Caki2 (cell line): ENCODE results near the gene SPAG9. TPM values are rescaled to one million over a fixed set of nuclear protein-coding genes. Genes with fewer than 3 reads are reported as not detected.

ENCODE experiments used
- DNase-seq: peaks from one replicate; pipeline ENCODE4 v3.0.0-alpha.2; 2015; ENCODE audit warnings: low read depth
- in situ Hi-C: cut with HindIII; loops from 2 replicates; pipeline ENCODE4 v1.10.0; 2016; ENCODE audit warnings: low sequenced_read_pairs, low pct_unique_long_range_greater_than_20kb, mixed read lengths
- total RNA-seq: library from RNA; depleted of rRNA; stranded (reverse); fragments of >200 nt; shearing (Covaris generic); gene quantifications from 2 replicates; pipeline ENCODE4 v1.2.3, GENCODE V29; 2014; ENCODE audit warnings: low replicate concordance

Gene SPAG9
- total RNA-seq, 1 experiment from 2014 or later, result 97.9 TPM

DNA sequence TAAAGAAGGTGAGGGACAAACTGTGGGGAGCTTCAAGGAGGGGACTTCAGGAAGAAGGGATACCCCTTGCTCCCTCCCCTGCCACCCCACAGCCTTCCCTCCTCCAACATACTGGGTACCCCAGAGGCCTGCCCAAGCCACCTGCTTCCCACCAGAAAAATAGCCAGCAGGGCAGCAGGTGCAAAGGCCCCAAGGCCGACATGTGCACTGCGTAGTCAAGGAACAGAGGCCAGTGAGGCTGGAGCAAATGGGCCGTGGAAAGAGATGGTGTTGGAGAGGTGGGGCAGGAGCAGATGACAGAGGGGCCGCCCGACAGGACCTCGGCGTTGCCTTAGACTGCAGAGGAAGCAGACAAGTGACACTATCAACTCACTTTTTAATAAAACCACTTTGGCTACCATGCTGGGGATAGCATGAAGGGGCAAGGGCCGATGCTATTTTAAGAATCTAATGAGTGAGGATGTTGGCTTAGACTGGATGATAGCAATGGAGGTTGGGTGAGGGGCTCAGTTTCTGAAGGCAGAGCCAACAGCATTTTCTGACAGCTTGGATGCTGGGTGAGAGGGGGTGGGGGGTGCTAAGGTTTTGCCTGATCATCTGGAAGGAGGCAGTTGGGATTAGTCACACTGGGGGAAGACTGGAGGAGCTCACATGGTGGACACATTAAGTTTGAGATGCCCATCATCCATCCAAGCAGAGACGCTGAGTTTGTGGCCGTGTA, 181.7 kb downstream of the SPAG9 start:
- in situ Hi-C loops, result no loop called here
- no peak for DNase-seq

DNA sequence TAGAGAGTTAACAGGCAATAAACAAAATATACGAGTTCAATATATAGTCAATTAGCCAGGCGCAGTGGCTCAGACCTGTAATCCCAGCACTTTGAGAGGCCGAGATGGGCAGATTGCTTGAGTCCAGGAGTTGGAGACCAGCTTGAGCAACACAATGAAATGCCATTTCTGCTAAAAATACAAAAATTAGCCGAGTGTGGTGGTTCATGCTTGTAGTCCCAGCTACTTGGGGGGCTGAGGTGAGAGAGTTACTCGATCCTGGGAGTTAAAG, 184.7 kb downstream of the SPAG9 start:
- no peak for DNase-seq
- in situ Hi-C loops, result no loop called here

DNA sequence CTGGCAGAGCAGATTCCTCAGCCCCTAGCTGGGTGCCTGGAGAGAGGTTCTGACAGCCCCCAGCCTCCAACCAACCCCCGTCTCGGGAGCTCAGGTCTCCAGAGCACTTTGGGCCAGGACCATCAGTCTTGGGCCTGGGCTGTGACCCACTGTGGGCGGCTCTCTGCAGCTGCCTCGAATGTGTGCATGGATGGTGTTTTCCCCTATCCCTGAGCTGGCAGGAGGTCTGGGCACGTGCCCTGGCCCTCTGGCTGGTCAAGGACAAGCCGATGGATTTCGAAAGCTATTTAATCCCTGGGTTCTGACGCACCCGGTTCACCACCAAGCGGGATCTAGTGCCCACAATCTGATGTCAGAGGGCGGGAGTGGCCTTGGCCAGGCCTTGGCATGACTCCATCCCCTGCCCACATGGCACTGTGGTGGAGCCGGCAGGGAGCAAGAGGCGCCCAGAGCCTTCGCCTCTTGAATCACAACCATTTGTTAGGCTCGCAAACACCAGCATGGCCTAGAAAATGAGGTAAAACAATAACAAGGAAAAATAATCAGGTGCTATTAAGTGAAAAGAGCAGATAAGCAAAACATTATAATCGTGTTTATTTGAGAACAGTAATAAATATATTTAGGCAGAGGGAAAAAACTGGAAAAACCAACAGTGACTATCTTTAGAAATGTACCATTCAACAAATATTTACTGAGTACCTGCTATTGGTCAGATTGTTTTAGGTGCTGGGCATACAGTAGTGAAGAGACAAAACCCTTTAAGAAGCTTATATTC, 185.3 kb downstream of the SPAG9 start:
- peak; percentile 22 for DNase-seq
- in situ Hi-C loops, result no loop called here

DNA sequence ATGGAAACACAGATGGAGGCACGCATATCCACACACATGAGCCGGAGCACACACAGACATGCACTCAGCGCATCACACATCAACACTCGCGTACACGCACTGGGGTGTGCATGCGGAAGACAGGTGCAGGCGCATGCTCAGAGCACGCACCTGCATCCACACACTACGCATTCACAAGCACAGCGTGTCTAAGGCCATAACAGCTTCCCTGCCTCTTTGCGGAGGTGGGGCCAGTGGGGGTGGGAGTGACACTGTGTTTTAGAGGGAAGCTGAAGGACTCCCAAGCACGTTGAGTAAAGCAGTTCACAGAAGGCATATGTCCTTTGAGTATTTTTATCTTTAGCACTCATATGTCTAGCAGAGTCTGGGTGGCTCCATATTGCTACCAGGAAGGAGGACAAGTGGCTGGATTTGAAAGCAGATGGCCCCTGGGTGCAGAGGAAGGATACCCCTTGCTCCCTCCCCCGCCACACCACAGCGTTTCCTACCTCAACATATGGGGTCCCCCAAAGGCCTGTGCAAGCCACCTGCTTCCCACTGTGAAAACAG, 185.9 kb downstream of the SPAG9 start:
- no peak for DNase-seq
- in situ Hi-C loops, result no loop called here

DNA sequence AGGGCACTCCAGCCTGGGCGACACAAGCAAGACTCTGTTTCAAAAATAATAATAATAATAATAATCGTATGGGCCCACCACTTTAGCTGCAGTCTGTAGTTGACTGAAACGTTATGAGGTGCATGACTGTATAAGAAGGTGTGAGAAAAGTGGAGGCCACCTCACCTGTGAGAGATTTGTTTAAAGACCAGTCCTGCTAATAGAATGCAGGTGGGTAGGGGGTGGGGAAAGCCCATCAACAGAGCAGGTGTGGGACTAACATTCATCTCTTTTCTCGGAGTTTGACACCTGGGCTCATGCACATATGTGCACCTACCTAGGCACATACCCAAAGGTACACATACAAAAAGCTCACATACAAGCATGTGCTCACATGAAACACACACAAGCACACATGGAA, 186.5 kb downstream of the SPAG9 start:
- in situ Hi-C loops, result no loop called here
- no peak for DNase-seq

DNA sequence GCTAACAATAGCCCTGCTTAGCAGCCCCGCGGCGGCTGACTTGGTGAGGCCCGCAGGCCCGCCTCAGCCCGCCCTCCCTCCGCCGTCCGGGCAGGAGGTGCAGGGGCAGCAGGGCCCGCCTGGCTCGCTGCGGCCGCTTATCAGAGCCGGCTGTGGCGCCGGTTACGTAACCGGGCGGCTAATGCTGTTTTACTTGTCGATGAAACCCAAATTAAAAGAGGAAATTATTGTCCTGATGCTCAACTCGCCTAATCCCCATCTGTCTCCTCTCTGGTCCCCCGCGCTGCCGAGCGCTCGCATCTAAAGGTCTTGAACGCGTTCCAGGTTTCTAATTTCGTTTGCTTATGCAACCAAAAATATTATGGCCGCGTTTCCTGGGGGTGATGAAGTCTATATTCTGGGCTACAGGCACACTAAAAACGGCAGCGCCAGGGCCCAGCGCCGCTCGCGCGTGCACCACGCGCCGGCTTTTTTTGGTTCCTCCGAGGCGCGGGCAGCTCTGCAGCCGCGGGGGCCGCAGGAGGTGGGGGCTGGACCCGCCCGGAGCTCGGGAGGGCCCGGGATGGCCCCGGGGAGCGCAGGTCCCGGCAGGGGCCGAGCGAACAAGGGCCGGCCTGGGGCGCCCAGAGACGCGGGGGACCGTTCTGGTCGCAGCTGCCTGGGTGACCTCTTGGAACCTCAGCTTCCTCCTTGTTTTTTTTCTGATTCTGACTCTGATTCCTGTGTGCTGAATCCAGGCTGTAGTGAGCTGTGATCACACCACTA, 189.3 kb downstream of the SPAG9 start:
- peak; percentile 55 for DNase-seq
- in situ Hi-C loops, result no loop called here

DNA sequence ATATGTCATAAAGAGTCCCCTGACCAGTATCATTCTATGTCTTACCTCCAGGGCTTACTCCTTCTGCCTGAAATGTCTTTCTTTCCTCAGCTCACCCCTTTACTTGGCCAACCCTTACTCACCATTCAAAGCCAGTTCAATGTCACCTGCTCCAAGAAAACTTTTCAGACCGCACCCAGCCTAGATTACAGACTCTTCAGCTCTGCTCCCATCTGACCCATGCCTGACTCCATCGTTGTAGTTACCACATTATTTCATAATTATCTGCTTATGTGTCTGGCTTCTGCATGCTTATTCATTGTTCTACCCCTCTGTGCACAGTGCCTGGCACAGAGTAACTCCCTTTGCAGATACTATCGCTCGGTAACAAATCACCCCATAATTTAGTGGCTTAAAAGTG, 192.0 kb downstream of the SPAG9 start:
- in situ Hi-C loops, result no loop called here
- DNase-seq, result no peak

DNA sequence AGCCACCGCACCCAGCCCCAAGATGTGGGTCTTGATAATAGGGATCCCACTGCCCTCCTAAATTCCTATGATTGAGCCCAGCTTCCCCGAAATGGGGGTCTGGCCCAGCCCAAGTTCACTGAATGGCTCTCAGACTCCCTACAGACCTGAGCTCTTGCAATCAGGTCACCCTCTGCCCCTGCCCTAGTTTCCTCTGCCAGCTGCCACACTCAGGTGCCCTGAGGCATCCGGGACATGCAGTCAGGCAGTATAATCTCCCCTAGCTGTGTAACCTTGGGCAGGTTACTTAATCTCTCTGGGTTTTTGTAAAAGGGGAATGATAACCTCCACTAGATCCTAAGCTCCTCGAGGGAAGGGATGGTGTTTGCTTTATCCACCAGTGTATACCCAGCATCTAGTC, 193.4 kb downstream of the SPAG9 start:
- no peak for DNase-seq
- in situ Hi-C loops, result no loop called here

DNA sequence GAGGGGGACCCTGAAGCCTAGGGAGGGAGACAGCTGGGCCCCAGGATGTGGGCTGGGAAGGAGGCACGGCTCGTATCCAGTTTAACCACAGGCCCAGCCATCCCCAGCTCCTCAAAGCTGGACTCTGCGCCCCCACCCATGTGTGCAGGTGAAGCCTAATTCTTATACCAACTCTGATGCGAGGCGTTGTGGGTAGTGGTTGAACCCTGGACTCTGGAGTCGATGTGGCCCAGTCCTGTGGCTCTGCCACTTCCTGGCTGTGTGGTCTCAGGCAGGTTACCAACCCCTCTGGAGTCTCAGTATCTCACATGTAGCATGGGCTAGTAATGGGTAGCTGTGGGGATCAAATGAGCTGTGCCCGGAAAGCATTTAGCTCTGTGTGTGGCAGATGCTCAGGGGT, 194.1 kb downstream of the SPAG9 start:
- in situ Hi-C loops, result no loop called here
- no peak for DNase-seq

DNA sequence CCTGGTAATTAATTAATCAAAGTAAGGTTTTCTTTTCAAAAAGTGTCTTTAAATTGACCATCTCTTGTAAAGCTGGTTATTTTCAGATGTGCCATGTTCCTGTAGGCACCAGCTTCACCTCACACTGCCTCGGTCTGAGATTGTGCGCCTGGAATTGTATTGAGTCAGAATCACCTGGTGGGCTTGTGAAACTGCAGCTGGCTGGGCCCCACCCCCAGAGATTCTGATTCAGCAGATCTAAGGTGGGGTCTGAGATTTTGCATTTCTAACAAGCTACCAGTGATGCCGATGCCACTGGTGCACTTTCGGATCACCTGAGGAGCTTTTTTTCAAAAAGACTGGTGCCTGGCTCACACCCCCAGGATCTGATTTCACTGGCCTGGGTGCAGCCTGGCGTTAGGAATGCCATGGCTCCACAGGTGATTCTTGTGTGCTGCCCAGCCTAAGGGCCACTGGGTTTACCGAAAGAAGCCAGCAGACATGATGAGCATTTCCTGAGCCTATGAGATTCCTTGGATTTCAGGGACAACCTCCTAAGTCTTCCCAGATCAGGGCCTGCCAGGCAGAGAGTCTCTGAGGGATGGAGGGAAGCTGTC, 195.3 kb downstream of the SPAG9 start:
- in situ Hi-C loops, result no loop called here
- no peak for DNase-seq

DNA sequence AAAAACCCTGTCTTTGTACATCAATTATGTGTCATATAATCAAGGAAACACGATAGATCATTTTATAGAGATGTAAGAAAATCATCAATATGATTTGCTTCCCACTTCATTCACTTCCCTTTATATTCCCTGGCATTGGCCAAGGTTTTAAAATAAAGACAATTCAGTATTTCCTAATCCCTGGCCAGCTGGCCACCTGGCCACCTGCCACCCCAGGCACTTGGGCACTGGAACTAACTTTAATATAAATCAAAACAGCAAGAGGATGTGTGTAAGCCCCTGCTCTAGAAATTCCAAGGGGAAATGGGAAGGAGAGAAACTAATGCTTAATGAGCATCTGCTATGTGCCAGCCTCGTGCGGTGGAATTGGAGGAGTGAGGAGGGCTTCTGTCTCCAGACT, 195.9 kb downstream of the SPAG9 start:
- no peak for DNase-seq
- in situ Hi-C loops, result no loop called here

DNA sequence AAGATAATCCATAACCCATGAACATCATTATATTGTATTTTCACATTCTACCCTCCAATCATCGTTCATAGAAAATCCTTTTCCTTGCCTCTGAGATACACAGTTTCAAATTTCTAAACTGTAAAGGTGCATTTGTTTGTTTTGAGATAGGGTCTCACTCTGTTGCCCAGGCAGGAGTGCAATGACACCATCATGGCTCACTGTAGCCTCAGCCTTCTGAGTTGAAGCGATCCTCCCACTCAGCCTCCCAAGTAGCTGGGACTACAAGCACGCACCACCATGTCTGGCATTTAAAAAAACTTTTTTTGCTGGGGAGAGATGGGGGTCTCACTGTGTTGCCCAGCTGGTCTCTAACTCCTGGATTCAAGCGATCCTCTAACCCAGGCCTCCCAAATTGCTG, 196.4 kb downstream of the SPAG9 start:
- no peak for DNase-seq
- in situ Hi-C loops, result no loop called here

DNA sequence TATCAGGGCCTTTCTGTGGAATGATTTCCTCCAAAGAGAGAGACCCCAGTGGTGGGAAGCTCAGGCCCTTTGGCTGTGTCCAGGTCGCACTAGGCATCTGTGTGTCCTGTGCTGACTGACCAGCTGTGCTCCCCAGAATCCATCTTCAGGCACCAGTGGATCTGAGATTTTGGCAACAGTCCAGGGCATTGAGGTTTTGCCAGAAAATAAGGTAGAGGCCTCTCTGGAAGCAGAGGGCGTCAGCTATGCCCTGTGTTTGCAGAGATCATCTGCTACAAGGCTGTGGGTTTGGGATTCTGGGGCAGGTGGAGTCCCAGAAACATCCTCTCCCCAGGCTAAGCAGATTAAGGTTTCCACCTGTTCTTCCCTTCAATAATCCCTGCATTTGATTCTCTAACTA, 197.1 kb downstream of the SPAG9 start:
- DNase-seq, result no peak
- in situ Hi-C loops, result no loop called here

DNA sequence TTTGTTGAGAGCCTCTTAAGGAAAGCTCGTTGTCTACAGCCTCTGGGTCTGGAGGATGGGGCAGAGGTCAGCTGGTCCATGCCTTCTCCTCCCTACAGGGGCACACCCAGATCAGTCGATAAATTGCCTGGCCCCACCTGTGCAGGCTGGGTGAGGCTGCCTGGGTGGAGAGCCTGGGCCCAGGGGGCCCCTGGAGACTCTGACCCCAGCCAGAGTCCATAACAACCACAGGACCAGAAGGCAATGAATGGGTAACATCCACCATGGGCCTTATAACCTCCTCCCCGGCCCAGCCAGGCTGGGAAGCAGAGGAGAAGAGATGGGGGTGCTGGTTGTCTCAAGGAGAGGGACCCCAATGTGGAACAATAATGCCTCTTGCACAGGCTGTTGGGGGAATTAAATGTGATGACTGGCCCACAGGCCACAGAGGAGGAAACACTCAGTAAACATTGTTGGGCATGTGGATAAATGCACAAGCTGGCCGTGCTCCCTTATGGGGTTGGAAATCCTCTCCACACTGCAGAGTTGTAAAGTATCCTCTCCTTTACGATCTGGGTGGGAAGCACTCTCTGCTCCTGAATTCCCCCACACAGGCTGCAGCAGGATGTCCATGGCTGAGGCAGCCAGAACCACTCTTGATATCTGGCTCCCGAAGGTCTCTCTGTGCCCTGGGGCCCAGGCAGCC, 197.8 kb downstream of the SPAG9 start:
- DNase-seq, result no peak
- in situ Hi-C loops, result no loop called here

DNA sequence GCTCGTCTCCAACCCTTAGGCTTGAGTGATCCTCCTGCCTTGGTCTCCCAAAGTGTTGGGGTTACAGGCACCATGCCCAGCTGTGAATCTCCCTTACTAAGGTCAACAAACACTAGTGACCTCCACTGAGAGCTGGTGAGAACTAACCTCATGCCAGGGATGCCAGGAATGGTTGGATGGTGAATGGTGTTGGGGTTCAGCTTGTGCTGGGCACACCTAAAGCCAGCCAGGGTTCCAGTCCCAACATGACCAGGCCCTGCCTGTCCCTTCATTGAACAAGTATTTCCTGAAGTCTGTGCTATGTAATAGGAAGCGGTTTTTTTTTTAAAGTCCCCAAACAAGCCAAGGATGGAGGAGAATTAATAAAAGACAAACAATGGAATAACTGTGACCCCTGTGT, 198.6 kb downstream of the SPAG9 start:
- DNase-seq, result no peak
- in situ Hi-C loops, result no loop called here

DNA sequence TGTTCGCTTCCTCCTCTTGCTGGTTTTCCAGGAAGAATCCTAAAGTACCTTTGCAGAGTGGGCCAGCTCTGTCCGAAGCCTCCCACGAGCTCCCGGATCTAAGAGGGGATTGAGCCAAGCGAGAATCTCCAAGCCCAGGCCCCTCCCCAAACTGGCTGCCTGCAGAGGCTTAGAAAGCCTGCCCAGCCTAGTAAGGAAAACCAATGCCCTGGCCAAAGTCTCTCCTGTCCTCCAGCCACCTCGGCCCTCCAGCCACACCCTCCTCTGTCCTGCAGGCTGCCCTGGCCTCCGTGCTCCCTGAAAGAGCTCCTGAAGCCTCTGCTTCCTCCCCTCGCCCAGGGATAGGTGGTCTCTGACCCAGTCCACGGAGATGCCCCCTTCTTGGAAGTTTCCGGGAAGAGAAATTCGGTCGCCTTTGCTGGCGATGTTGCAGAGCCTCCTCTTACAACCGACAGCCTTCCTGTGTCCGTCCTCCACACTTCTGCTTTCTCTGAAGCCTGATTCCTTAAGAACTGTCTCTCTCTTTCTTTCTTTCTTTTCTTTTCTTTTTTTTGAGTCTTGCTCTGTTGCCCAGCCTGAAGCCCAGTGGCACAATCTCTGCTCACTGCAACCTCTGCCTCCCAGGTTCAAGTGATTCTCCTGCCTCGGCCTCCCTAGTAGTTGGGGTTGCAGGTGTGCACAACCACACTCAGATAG, 199.6 kb downstream of the SPAG9 start:
- no peak for DNase-seq
- in situ Hi-C loops, result no loop called here

DNA sequence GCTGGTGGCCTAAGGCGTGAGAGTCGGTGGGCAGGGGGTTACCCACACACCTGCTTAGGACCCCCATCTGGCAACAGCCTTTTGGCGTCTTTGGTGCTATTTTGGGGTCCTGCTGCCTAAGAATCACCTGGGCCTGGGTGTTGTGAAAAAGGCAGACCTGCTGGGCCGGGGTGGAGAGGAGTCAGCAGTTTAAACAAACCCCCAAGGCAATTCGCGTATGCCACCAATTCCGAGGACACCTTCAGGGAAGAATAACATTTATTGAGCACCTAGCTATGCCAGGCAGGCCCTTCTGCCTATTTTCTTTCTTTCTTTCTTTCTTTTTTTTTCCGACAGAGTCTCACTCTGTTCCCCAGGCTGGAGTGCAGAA, 200.6 kb downstream of the SPAG9 start:
- no peak for DNase-seq
- in situ Hi-C loops, result no loop called here
